ENCODE data around the gene PCP2. TPM values are rescaled to one million over a fixed set of nuclear protein-coding genes. Genes with fewer than 3 reads are reported as not detected.
"Not testable (repeated sequence)": the region's sequence is repeated elsewhere in the genome, so short reads cannot be mapped to it uniquely, and the experiment has no call there.

Gene PCP2
- total RNA-seq, 2 donors from 2014 or later = not detected

GRCh38 chr19:7647156-7647555 lies 13.6 kb upstream of the PCP2 start:
- Histone ChIP-seq H3K27me3 (no peaks in the 10 kb centered on the region), H3K36me3 (no peaks in the 10 kb centered on the region), H3K27ac (no peak overlapping the region), H3K4me1 (peaks cover 0 to 4% of the 10 kb centered on the region in 2 donors), H3K9me3 (no peaks in the 10 kb centered on the region), H3K4me3 (no peak overlapping the region)
- TF ChIP-seq, protein P1, sequence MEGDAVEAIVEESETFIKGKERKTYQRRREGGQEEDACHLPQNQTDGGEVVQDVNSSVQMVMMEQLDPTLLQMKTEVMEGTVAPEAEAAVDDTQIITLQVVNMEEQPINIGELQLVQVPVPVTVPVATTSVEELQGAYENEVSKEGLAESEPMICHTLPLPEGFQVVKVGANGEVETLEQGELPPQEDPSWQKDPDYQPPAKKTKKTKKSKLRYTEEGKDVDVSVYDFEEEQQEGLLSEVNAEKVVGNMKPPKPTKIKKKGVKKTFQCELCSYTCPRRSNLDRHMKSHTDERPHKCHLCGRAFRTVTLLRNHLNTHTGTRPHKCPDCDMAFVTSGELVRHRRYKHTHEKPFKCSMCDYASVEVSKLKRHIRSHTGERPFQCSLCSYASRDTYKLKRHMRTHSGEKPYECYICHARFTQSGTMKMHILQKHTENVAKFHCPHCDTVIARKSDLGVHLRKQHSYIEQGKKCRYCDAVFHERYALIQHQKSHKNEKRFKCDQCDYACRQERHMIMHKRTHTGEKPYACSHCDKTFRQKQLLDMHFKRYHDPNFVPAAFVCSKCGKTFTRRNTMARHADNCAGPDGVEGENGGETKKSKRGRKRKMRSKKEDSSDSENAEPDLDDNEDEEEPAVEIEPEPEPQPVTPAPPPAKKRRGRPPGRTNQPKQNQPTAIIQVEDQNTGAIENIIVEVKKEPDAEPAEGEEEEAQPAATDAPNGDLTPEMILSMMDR (IDR thresholded peaks at IDR 0.05) = no peak
- no peak for DNase-seq (ENCODE audit: low spot score)

DNA sequence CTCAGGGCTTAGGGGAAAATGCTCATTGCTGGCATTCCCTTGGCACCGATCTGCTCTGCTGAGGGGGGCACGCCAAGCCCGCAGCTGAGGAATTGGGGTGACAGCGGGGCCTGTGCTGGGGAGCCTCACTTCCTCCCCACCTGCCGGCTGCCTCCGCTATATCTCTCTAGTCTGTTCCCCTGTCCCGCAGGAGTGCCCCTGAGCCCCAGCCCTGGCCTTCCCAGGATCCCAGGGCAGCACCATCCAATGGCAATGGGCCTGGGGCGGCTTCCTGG lies 12.8 kb upstream of the PCP2 start:
- Histone ChIP-seq H3K27me3 (no peaks in the 10 kb centered on the region), H3K4me1 (no peaks in the 10 kb centered on the region), H3K4me3 (no peak overlapping the region), H3K9me3 (no peaks in the 10 kb centered on the region), H3K36me3 (no peaks in the 10 kb centered on the region), H3K27ac (no peak overlapping the region)
- TF ChIP-seq, protein P1 (IDR thresholded peaks at IDR 0.05) = no peak
- no peak for DNase-seq (ENCODE audit: low spot score)

DNA sequence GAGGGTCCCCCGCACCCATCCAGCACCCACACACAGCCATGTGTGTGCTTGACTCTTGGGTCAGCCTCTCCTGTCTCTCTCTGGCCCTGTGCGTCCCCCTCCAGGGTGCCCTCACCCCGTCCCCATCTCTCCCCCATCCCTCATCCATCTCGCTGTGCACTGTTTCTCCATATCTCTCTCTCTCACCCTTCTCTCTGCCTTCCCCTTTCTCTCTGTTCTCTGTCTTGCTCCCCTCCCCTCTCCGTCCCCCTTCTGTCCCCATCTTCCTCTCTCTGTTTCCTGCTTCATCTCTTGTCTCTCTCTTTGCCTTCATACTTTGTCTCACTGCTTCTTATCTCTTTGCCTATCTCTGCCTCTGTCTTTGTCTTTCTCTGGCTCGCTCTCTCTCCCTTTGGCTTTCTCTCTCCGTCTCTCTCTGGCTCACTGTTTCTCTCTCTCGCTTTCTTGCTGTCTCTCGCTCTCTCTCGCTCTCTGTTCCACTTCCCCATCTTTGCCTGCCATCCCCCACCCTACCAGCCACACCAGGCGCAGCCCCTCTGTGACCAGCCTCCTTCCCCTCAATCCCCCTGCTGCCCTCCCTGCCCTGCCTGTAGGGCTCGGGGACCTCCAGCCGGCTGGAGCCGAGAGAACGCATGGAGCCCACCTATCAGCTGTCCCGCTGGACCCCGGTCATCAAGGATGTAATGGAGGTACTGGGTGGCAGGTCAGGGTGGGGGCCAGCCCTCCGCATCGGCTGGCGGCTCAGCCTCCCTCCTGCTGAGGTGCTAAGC lies 12.3 kb upstream of the PCP2 start:
- no peak overlapping the region for H3K27ac ChIP-seq
- no peaks in the 10 kb centered on the region for H3K9me3 ChIP-seq
- H3K4me3 ChIP-seq = no peak overlapping the region
- H3K36me3 ChIP-seq = no peaks in the 10 kb centered on the region
- no peaks in the 10 kb centered on the region for H3K27me3 ChIP-seq
- no peak for DNase-seq (ENCODE audit: low spot score)
- TF ChIP-seq, protein P1 (IDR thresholded peaks at IDR 0.05) = no peak
- no peaks in the 10 kb centered on the region for H3K4me1 ChIP-seq

DNA sequence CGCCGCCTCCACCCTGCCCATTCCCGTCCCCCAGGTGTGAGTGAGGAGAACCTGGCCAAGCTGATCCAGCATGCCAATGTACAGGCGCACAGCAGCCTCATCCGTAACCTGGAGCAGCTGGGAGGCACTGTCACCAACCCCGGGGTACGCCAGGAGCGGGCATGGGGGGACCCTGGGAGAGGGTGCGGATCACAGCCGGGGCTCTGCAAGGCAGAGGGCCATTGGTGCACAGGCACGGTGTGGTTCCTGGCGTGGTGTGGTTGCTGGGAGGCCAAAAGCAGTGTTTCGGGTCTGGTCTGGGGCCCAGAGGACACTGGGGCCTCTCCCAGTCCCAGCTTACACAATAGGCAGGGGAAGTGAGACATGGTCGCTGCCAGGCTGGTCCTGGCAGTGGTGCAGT lies 11.6 kb upstream of the PCP2 start:
- no peaks in the 10 kb centered on the region for H3K4me1 ChIP-seq
- TF ChIP-seq, protein P1 (IDR thresholded peaks at IDR 0.05) = no peak
- no peak overlapping the region for H3K4me3 ChIP-seq
- H3K27me3 ChIP-seq = no peaks in the 10 kb centered on the region
- H3K9me3 ChIP-seq = no peaks in the 10 kb centered on the region
- no peak overlapping the region for H3K27ac ChIP-seq
- DNase-seq (ENCODE audit: low spot score) = no peak
- H3K36me3 ChIP-seq = no peaks in the 10 kb centered on the region

GRCh38 chr19:7644550-7644877 lies 11.0 kb upstream of the PCP2 start:
- H3K4me1 ChIP-seq = no peaks in the 10 kb centered on the region
- H3K36me3 ChIP-seq = no peaks in the 10 kb centered on the region
- DNase-seq (ENCODE audit: low spot score) = no peak
- no peak overlapping the region for H3K27ac ChIP-seq
- H3K4me3 ChIP-seq = no peak overlapping the region
- no peaks in the 10 kb centered on the region for H3K9me3 ChIP-seq
- H3K27me3 ChIP-seq = no peaks in the 10 kb centered on the region
- TF ChIP-seq, protein P1 (IDR thresholded peaks at IDR 0.05) = no peak

- not testable (repeated sequence) for H3K4me1 ChIP-seq; H3K9me3 ChIP-seq; DNase-seq (ENCODE audit: low spot score); H3K4me3 ChIP-seq; H3K36me3 ChIP-seq; H3K27ac ChIP-seq; H3K27me3 ChIP-seq
Measured at GRCh38 chr19:7643629-7644549, 10.4 kb upstream of the PCP2 start.

Measured in right atrium auricular region (tissue), 2 donors.